CD14-positive monocyte (primary cell): ENCODE measurements around the gene ALG1. TPM values are rescaled to one million over a fixed set of nuclear protein-coding genes. Genes with fewer than 3 reads are reported as not detected.
"Not testable (repeated sequence)": the region's sequence is repeated elsewhere in the genome, so short reads cannot be mapped to it uniquely, and the experiment has no call there.

Experiments used
- DNase-seq, 3 donors: peaks; one replicate each; pipeline ENCODE4 v3.0.0-alpha.2; 2011 to 2022
- H2AFZ ChIP-seq: 2 replicates; pipeline ENCODE4 v1.6.0; 2012; ENCODE audit warnings: mild to moderate bottlenecking, low read depth, low read length, inconsistent platforms; ENCODE audit not compliant: insufficient read depth, poor library complexity, severe bottlenecking
- H3K27ac ChIP-seq, 2 donors: 1 replicate in 1 of 2; 2 replicates in 1 of 2; pipeline ENCODE4 v1.5.1; 2012 to 2013; ENCODE audit warnings: low read length in 2 of 2, control low read depth in 1 of 2, inconsistent platforms in 1 of 2, low read depth in 1 of 2, mild to moderate bottlenecking in 1 of 2
- H3K27me3 ChIP-seq, 2 donors: one replicate each; pipeline versions ENCODE4 v1.6.0 to v1.6.1; 2011 to 2013; ENCODE audit warnings: low read length in 2 of 2; ENCODE audit not compliant: control insufficient read depth in 2 of 2, insufficient read depth in 2 of 2
- H3K36me3 ChIP-seq, 2 donors: replicated peaks in 1 of 2; 1 replicate in 1 of 2; 2 replicates in 1 of 2; pipeline versions ENCODE4 v1.5.1 to v1.6.1; 2012 to 2013; ENCODE audit warnings: low read length in 2 of 2, control low read depth in 1 of 2, inconsistent platforms in 1 of 2, mild to moderate bottlenecking in 1 of 2; ENCODE audit not compliant: insufficient read depth in 2 of 2, control insufficient read depth in 1 of 2
- H3K4me1 ChIP-seq, 2 donors: 1 replicate in 1 of 2; 2 replicates in 1 of 2; pipeline versions ENCODE4 v1.5.1 to v1.6.1; 2012 to 2013; ENCODE audit warnings: low read length in 2 of 2, control low read depth in 1 of 2, inconsistent platforms in 1 of 2, mild to moderate bottlenecking in 1 of 2, moderate library complexity in 1 of 2; ENCODE audit not compliant: insufficient read depth in 2 of 2, control insufficient read depth in 1 of 2
- H3K4me2 ChIP-seq: replicated peaks from 2 replicates; pipeline ENCODE3; 2012; ENCODE audit warnings: low read length, moderate library complexity, mild to moderate bottlenecking; ENCODE audit not compliant: poor library complexity, severe bottlenecking; ENCODE audit errors: extremely low read depth
- H3K4me3 ChIP-seq, 3 experiments: fragments of 200-600 bp in 1 of 3; sonication (generic) in 1 of 3; replicated peaks in 1 of 3; 1 replicate in 2 of 3; 2 replicates in 1 of 3; pipeline ENCODE4 v1.5.1; 2011 to 2013; ENCODE audit warnings: low read length in 3 of 3, mild to moderate bottlenecking in 3 of 3, control low read depth in 2 of 3, low read depth in 2 of 3, inconsistent platforms in 1 of 3, moderate library complexity in 1 of 3
- H3K79me2 ChIP-seq: 2 replicates; pipeline ENCODE4 v1.6.0; 2012; ENCODE audit warnings: mild to moderate bottlenecking, control low read depth, inconsistent platforms, low read length, moderate library complexity; ENCODE audit not compliant: insufficient read depth
- H3K9ac ChIP-seq: 2 replicates; pipeline ENCODE4 v1.6.0; 2017; ENCODE audit warnings: low read length, mild to moderate bottlenecking; ENCODE audit not compliant: insufficient read depth, poor library complexity, severe bottlenecking
- H3K9me3 ChIP-seq, 2 donors: replicated peaks in 1 of 2; 1 replicate in 1 of 2; 2 replicates in 1 of 2; pipeline versions ENCODE4 v1.5.1 to v1.6.1; 2012 to 2013; ENCODE audit warnings: low read length in 2 of 2, control low read depth in 1 of 2; ENCODE audit not compliant: control insufficient read depth in 1 of 2, insufficient read depth in 1 of 2
- H4K20me1 ChIP-seq: 2 replicates; pipeline ENCODE4 v1.6.0; 2012; ENCODE audit warnings: mild to moderate bottlenecking, low read length, control low read depth, moderate library complexity; ENCODE audit not compliant: insufficient read depth
- H3K27ac Mint-ChIP-seq, 7 donors: one replicate each; pipeline ENCODE4 v1.8.0; 2020; ENCODE audit warnings: mild to moderate bottlenecking in 7 of 7, mixed read lengths in 7 of 7, moderate library complexity in 6 of 7, inconsistent platforms in 2 of 7
- H3K27me3 Mint-ChIP-seq, 3 donors: one replicate each; pipeline ENCODE4 v1.8.0; 2021 to 2022; ENCODE audit warnings: low read depth in 3 of 3, mild to moderate bottlenecking in 3 of 3, mixed read lengths in 3 of 3, moderate library complexity in 3 of 3, inconsistent platforms in 1 of 3
- H3K36me3 Mint-ChIP-seq, 2 donors: one replicate each; pipeline ENCODE4 v1.8.0; 2020; ENCODE audit warnings: mixed read lengths in 2 of 2, inconsistent platforms in 1 of 2, mild to moderate bottlenecking in 1 of 2
- H3K4me1 Mint-ChIP-seq: one replicate; pipeline ENCODE4 v1.8.0; 2020; ENCODE audit warnings: mild to moderate bottlenecking, mixed read lengths
- H3K4me3 Mint-ChIP-seq, 2 donors: one replicate each; pipeline ENCODE4 v1.8.0; 2020; ENCODE audit warnings: mild to moderate bottlenecking in 2 of 2, mixed read lengths in 2 of 2, moderate library complexity in 1 of 2
- H3K9me3 Mint-ChIP-seq, 7 donors: one replicate each; pipeline ENCODE4 v1.8.0; 2020 to 2022; ENCODE audit warnings: mixed read lengths in 7 of 7, mild to moderate bottlenecking in 6 of 7, moderate library complexity in 6 of 7, inconsistent platforms in 2 of 7
- CTCF ChIP-seq: fragments of 200-600 bp; IDR thresholded peaks from one replicate; pipeline ENCODE4 v1.8.0; 2022; ENCODE audit warnings: antibody characterized with exemption, mild to moderate bottlenecking
- WGBS: methylation state at CpG from one replicate; pipeline ENCODE4 v1.1.5; 2013; ENCODE audit warnings: missing lambda C conversion rate; ENCODE audit not compliant: insufficient coverage; 5-methylcytosine and 5-hydroxymethylcytosine counted together
- intact Hi-C, 2 donors: fragments of 100-400 bp; cut with micrococcal nuclease; formaldehyde crosslinking; loops; one replicate each; pipeline versions ENCODE4 v1.15.0 to v1.15.1; 2023
- polyA plus RNA-seq, 3 donors: library from polyadenylated mRNA; depleted of rRNA in 1 of 3; unstranded in 2 of 3; stranded (reverse) in 1 of 3; fragments of 300-500 nt in 2 of 3; fragments of >200 nt in 1 of 3; fragmentation: Illumina TruSeq in 2 of 3; gene quantifications; 1 replicate in 2 of 3; 2 replicates in 1 of 3; pipeline ENCODE4 v1.2.3, GENCODE V29; 2012 to 2021

Gene ALG1
- polyA plus RNA-seq, 3 donors, result 9.3 to 31.0 (median 25.2) TPM

DNA sequence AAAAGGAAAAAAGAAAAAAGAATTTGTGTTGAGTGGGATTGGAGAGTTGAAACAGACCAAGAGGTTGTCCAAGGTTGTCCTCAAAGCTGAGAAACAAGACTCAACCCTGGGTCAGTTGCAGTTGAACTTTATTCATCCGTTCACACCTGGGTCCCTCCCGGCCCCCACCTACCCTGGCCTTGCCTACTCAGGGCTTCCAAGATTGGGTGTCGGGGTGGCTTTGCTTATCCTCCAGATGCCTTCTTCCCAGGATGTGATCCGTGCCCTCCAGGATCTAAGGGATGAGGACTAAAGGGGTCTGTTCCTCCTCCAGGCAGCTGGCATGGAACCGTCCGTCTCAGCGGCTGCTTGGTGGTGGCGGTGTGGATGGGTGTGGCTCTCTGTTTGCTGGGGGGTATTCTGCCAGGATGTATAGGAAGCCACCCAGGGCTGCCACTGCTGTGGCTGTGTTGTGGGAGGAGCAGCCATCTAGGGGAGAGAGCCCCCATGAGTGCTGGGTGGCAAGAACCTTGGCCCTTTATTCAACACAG lies 27.6 kb upstream of the ALG1 start:
- Histone ChIP-seq H3K27ac (no peak overlapping the region), H3K9ac (no peak overlapping the region), H3K36me3 (no peaks in the 10 kb centered on the region), H3K4me3 (no peak overlapping the region), H3K4me1 (no peaks in the 10 kb centered on the region), H3K4me2 (no peak overlapping the region), H3K9me3 (peaks cover 0 to 5% of the 10 kb centered on the region in 2 donors), H3K79me2 (no peaks in the 10 kb centered on the region), H4K20me1 (no peaks in the 10 kb centered on the region), H3K27me3 (peaks cover 0 to 5% of the 10 kb centered on the region in 2 donors), H2AFZ (no peak overlapping the region)
- intact Hi-C loops, result no loop called here
- no peaks in the 10 kb centered on the region for H3K36me3 Mint-ChIP-seq
- 95% methylated on average over 7 of the region's 8 CpGs for WGBS
- no peak for TF ChIP-seq CTCF
- DNase-seq, result no peak
- peaks cover 0 to 11% (median 7%) of the 10 kb centered on the region in 7 donors for H3K9me3 Mint-ChIP-seq
- no peak overlapping the region for H3K4me3 Mint-ChIP-seq
- H3K27ac Mint-ChIP-seq, result no peak overlapping the region
- H3K27me3 Mint-ChIP-seq, result peaks cover 4 to 12% (median 11%) of the 10 kb centered on the region in 3 donors
- H3K4me1 Mint-ChIP-seq, result no peaks in the 10 kb centered on the region

DNA sequence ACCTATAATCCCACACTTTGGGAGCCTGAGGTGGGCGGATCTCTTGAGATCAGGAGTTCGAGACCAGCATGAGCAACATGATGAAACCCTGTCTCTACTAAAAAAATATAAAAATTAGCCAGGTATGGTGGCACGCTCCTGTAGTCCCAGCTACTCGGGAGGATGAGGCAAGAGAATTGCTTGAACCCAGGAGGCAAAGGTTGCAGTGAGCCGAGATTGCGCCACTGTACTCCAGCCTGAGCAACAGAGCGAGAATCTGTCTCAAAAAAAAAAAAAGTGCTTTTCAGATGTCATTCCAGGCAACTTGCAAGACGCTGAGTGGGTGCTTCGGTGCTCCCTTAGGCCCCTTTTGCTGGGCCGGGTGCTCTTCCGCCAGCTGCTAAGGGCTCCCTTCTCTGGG lies 27.1 kb upstream of the ALG1 start:
- H3K9me3 ChIP-seq, DNase-seq, H2AFZ ChIP-seq, H3K36me3 Mint-ChIP-seq, H3K27ac Mint-ChIP-seq, H3K4me1 ChIP-seq, H4K20me1 ChIP-seq, H3K4me3 Mint-ChIP-seq, H3K9ac ChIP-seq, H3K4me2 ChIP-seq, intact Hi-C loops, H3K79me2 ChIP-seq, H3K36me3 ChIP-seq, H3K27ac ChIP-seq, H3K27me3 ChIP-seq, H3K4me1 Mint-ChIP-seq, H3K4me3 ChIP-seq: not testable (repeated sequence)
- H3K27me3 Mint-ChIP-seq, result peaks cover 4 to 15% (median 10%) of the 10 kb centered on the region in 3 donors
- WGBS, result 96% methylated on average over 7 of the region's 11 CpGs
- peaks cover 2 to 11% (median 9%) of the 10 kb centered on the region in 7 donors for H3K9me3 Mint-ChIP-seq
